Mononuclear cell (primary cell): ENCODE data around the gene ARL15. TPM values are rescaled to one million over a fixed set of nuclear protein-coding genes. Genes with fewer than 3 reads are reported as not detected.

Source experiments
- H3K27me3 ChIP-seq: 2 replicates; pipeline ENCODE4 v1.6.0; 2011; ENCODE audit warnings: low read length, control low read depth; ENCODE audit not compliant: insufficient read depth
- H3K4me1 ChIP-seq: 2 replicates; pipeline ENCODE4 v1.5.1; 2011; ENCODE audit warnings: mild to moderate bottlenecking, low read length, control low read depth; ENCODE audit not compliant: insufficient read depth
- H3K4me3 ChIP-seq: 2 replicates; pipeline ENCODE4 v1.5.1; 2011; ENCODE audit warnings: mild to moderate bottlenecking, low read length, moderate library complexity
- H3K9me3 ChIP-seq: 2 replicates; pipeline ENCODE4 v1.5.1; 2011; ENCODE audit warnings: low read depth, mild to moderate bottlenecking, control low read depth, low read length
- total RNA-seq: library from RNA; depleted of rRNA; stranded (reverse); fragments of >200 nt; gene quantifications from one replicate; pipeline ENCODE4 v1.2.3, GENCODE V29; 2012

ARL15 gene
- total RNA-seq, 1 donor, result 30.3 TPM

DNA sequence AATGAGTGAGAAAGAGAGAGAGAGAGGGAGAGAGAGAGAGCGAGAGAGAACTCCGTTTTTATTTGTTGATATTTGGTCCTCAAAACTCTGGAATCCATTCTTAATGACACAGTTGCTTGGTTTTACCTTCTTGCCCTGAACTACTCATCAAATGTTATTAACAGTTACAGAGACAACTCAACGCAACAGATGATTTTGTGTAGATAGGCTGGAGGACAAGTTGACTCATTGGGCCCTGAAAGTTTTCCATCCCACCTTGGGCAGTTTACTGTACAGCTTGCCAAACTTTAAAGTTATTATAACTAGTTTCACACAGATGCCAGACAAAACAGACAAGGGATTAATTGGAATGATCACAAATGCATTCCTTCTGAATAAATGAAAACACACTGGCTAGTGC lies 339.9 kb downstream of the ARL15 start:
- Histone ChIP-seq H3K4me1 (no peaks in the 10 kb centered on the region), H3K27me3 (no peaks in the 10 kb centered on the region), H3K9me3 (no peaks in the 10 kb centered on the region), H3K4me3 (no peak overlapping the region)

DNA sequence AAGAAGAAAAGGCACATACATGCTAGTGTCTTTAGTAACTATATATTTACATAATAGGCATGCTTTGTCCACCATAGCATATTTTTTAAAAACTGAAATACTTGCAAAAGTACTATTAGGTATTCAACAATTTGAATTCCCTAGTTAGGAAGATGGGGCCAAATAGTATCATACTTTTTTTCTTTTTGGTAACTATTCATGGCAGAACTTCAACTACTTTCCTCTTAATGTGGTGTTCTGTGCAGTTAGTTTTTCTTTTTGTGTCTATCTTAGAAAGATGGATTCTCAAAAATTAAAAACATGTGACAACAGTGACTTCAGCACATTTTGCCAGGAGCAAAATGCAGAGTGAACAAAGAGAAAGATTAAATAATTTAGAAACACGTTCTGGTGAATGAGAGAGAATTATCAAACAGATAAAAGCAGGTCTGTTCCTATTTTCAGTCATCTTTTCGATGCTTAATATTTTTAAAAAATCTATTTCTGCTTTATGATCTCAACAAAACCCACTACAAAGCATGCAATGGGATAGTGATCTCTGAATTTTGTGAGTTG lies 341.1 kb downstream of the ARL15 start:
- Histone ChIP-seq H3K4me3 (no peak overlapping the region), H3K27me3 (no peaks in the 10 kb centered on the region), H3K9me3 (no peaks in the 10 kb centered on the region), H3K4me1 (no peaks in the 10 kb centered on the region)

DNA sequence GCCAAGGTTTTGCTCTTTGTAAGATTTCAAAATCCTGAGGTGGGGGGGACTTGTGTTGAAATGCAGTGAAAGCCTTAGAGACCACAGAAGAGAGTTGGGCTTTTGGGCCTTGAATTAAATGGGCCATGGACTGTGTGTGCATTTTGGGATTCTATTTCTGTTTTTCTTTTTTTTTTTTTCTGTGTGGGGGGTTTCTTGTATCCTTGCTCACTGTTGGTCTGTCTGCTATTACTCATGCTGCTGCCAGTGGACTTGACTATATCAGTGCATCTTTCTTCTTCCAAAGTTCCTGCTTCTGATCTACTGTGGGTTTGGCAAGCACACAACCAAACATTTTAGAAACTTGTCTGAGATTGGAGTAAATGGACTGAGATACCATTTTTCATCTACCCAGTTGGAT lies 344.9 kb downstream of the ARL15 start:
- H3K9me3 ChIP-seq, result no peaks in the 10 kb centered on the region
- no peaks in the 10 kb centered on the region for H3K4me1 ChIP-seq
- no peak overlapping the region for H3K4me3 ChIP-seq
- H3K27me3 ChIP-seq, result no peaks in the 10 kb centered on the region

DNA sequence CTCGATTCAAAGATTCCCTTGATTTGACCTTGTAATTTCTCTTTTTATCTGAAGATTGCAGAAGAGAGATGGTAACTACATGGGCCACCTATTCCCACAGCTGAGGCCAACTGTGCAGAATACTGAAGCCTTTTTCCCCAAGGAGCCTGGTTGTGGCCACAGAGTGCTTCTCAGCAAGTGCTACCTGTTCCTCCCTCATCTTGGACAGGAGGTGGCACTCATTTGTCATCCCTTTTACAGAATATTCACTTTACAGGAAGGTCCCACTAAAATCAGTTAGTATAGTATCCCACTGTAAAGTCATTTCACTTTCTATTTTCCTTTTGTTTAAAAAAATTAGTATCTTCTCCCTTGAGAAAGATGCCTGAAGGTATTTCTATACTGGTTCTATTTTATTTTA lies 346.4 kb downstream of the ARL15 start:
- Histone ChIP-seq H3K4me3 (no peak overlapping the region), H3K27me3 (no peaks in the 10 kb centered on the region), H3K4me1 (no peaks in the 10 kb centered on the region), H3K9me3 (no peaks in the 10 kb centered on the region)

DNA sequence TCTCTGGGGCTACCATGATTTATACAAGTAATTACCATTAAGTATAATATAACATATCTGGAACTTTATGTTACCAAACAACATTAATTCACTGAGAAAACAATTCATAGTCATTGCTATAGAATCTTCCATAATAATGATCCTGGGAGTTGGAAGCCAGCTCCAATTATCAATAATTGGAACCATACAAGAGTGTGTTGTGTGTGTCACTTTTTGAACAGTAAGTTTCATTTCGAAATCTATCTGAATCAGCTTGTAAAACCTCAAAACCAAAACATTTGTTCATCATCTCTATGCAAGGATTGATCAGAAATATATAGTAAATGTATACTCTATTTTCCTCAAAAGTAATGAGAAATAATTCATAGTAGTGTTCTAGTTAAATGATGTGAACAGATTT lies 348.1 kb downstream of the ARL15 start:
- no peaks in the 10 kb centered on the region for H3K27me3 ChIP-seq
- no peaks in the 10 kb centered on the region for H3K4me1 ChIP-seq
- no peak overlapping the region for H3K4me3 ChIP-seq
- H3K9me3 ChIP-seq, result peaks cover 2% of the 10 kb centered on the region

DNA sequence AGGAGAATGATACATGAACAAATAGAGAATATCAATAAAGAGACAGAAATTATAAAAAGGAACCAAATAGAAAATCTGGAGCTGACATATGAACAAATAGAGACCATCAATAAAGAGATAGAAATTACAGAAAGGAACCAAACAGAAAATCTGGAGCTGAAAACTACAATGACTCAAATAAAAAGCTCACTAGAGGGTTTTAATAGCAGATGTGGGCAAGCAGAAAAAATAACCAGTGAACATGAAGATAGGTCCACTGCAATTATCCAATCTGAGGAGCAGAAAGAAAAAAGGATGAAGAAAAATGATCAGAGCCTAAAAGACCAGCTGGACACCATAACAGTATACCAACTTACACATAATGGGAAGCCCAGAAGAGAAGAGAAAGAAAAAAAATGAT lies 353.7 kb downstream of the ARL15 start:
- Histone ChIP-seq H3K4me1 (no peaks in the 10 kb centered on the region), H3K27me3 (no peaks in the 10 kb centered on the region), H3K9me3 (peaks cover 11% of the 10 kb centered on the region), H3K4me3 (no peak overlapping the region)

DNA sequence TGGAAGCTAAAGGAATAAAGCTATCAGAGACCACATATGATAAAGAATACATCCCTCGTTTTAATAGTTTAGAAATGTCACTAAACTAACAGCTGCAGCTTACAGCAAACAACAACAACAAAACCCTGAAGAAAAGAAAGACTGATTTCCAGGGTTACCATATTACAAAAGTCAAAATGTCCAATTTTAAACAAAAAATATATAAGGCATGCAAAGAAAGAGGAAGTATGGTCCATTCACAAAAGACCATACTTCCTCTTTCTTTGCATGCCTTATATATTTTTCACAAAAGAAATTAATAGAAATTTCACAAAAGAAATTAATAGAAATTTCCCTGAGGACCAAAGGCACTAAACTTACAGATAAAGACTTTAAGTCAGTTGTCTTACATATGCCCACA lies 354.2 kb downstream of the ARL15 start:
- H3K4me1 ChIP-seq, result no peaks in the 10 kb centered on the region
- H3K4me3 ChIP-seq, result no peak overlapping the region
- peaks cover 11% of the 10 kb centered on the region for H3K9me3 ChIP-seq
- H3K27me3 ChIP-seq, result no peaks in the 10 kb centered on the region

DNA sequence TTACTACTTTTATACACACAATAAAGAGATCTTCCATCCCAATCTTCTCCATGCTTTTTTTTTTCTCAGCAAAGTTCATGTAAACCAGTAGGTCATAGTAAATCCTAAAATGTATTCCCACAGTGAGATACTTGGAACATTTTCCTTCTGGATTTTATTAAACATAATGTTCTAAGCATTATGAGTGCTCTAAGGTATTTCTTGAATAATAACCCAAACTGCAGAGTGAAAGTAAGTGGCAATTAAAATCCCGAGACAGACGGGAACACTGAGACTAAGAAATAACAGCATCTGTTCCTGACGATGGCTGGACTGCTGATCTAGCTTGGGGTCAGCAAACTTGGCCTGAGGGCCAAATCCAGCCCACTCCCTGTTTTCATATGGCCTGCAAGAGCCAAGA lies 359.8 kb downstream of the ARL15 start:
- Histone ChIP-seq H3K27me3 (no peaks in the 10 kb centered on the region), H3K9me3 (no peaks in the 10 kb centered on the region)

DNA sequence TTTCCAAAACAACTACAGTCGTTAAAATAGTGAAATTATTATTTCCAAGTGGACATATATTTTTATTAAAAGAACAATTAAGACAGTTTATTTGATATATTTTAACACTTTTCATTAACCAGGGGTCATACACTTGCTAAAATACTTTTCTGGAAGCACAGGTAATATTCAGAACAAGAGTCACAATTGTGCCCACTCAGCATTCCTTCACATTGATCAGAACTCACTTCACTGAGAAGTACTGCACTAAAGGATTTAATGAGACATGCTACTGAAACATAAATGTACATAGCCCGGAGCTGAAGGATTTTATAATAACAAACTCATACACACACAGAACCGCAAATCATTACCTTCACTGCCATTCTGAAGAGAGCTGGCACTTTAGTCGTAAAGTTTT lies 361.8 kb downstream of the ARL15 start:
- no peaks in the 10 kb centered on the region for H3K9me3 ChIP-seq
- H3K27me3 ChIP-seq, result no peaks in the 10 kb centered on the region
- H3K4me1 ChIP-seq, result no peaks in the 10 kb centered on the region
- no peak overlapping the region for H3K4me3 ChIP-seq

More for the DNA sequence above, 359.8 kb downstream of the ARL15 start:
- Histone ChIP-seq H3K4me3 (no peak overlapping the region), H3K4me1 (no peaks in the 10 kb centered on the region)

DNA sequence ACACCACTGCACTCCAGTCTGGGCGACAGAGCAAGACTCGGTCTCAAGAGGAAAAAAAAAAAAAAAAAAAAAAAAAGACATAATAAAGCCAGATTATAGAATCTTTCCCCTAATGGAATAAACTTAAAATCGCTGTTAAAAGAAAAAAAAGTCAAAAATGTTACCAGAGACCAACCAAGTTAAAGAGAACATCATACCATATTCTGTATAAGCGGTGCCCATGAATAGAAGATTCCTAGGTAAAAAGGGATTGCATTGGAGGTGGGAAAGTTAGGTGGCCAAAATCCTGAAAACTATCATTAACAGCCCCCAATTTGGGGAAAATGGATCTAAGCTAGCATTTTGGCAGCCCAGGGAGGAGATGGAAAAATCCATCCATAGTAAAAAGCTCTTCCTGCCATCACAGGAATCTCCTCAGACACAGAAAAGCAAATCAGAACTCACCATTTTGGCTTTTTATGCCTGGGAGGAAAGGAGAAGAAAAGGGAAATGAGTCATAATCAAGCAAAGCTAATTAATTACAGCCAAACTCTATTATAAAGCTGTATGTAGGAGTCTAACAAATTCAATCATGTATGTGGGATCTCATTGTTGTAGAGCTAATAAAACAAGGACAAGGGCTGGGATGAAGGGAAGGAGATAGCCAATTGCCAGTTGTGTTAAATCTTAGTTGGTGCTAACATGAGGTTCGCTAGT lies 363.8 kb downstream of the ARL15 start:
- no peaks in the 10 kb centered on the region for H3K27me3 ChIP-seq
- peaks cover 13% of the 10 kb centered on the region for H3K4me1 ChIP-seq
- no peak overlapping the region for H3K4me3 ChIP-seq
- no peaks in the 10 kb centered on the region for H3K9me3 ChIP-seq

DNA sequence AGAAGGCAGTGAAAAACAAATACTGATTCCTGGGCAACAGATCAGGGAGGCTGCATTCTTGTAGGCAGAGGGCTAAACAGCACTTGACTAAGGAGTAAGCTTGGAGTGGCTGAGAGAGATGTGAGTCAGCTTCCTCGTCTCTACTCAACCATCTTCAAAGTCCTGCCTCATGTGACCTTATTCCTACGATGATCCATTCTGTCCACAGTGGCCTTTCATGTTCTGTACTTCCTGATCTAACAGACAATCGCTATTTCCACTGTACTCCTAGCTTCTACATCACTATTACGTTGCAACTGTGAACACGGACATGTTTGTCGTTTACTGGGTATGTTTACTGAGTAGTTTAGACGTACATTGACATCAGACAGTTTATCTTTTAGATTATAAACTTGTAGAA lies 365.4 kb downstream of the ARL15 start:
- H3K4me3 ChIP-seq, result no peak overlapping the region
- no peaks in the 10 kb centered on the region for H3K27me3 ChIP-seq
- H3K4me1 ChIP-seq, result peaks cover 16% of the 10 kb centered on the region
- no peaks in the 10 kb centered on the region for H3K9me3 ChIP-seq

DNA sequence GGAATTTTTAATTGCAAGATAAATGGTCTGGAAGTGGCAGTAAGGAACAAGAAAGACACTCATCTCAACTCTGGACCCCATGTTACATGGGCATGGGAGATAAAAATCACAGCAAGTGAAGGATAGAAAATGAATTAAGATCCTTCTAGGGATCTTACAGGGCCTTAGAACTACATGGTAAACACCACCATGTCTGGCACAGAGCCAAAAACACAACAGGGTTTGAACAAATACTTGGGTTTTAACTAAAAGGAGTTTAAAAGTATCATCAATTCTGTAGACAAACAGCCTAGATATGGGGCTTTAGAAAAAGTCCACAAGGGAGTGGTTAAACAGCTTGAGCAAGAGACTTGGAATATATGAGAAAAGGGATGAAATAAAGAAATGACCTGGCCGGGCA lies 366.4 kb downstream of the ARL15 start:
- H3K4me1 ChIP-seq, result peaks cover 16% of the 10 kb centered on the region
- H3K27me3 ChIP-seq, result no peaks in the 10 kb centered on the region
- no peak overlapping the region for H3K4me3 ChIP-seq
- no peaks in the 10 kb centered on the region for H3K9me3 ChIP-seq

DNA sequence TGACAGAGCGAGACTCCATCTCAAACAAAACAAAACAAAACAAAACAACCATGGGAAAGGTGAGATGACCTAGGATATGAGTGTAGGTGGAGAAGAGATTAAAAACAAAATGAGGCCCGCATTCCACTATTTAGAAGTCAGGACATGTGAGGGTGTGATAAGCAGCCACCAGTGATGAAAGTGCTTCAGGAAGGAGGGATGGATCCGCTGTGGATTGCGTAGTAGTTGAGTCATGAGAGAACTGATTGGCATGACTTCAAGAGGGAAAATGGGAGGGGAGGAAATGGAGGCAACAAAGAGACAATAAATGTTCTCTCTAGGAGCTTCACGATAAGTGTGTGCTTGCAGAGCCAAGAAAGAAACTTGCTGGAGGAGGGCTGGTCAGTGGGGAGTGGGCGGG lies 367.6 kb downstream of the ARL15 start:
- no peaks in the 10 kb centered on the region for H3K9me3 ChIP-seq
- H3K4me1 ChIP-seq, result peaks cover 16% of the 10 kb centered on the region
- H3K4me3 ChIP-seq, result no peak overlapping the region
- no peaks in the 10 kb centered on the region for H3K27me3 ChIP-seq

DNA sequence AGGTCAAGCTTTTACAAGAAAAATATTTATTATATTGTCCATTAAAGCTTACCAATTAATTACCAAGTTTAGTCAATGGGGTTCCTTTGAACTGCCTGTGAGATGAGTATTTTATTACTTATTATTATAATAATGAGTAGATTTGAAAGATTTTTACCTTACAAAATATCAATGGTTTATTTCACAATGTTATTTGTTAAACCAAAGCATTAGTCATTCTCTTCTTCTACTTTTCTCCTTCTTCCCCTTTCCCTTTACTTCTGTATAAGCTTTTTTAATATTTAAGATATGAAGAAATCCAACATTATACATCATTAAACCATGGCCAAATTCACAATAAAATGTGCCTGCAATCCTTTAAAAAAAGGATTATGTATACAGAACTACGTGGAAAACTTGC lies 369.5 kb downstream of the ARL15 start:
- Histone ChIP-seq H3K9me3 (no peaks in the 10 kb centered on the region), H3K4me1 (peaks cover 16% of the 10 kb centered on the region), H3K4me3 (no peak overlapping the region), H3K27me3 (no peaks in the 10 kb centered on the region)

DNA sequence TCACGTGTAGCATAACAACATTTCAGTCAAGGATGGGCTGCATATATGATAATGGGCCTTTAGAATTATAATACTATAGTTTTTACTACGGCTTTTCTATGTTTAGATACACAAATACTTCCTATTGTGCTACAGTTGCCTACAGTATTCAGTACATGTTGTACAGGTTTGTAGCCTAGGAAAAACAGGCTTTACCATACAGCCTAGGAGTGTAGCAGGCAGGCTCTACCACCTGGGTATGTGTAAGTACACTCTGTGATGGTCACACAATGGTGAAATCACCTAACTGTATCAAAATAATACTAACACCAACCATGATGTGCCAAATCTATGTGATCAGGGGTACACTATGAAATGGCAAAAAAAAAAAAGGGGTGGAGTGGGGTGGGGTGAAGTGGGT lies 372.9 kb downstream of the ARL15 start:
- Histone ChIP-seq H3K4me1 (peaks cover 12% of the 10 kb centered on the region), H3K27me3 (no peaks in the 10 kb centered on the region), H3K4me3 (no peak overlapping the region), H3K9me3 (no peaks in the 10 kb centered on the region)
